Peyer's patch (tissue), 4 donors: ENCODE data around the gene ARHGAP26. TPM values are rescaled to one million over a fixed set of nuclear protein-coding genes. Genes with fewer than 3 reads are reported as not detected.

ENCODE experiments used
- DNase-seq, 3 donors: peaks; one replicate each; pipeline ENCODE4 v3.0.0-alpha.2; 2017 to 2019
- H3K27ac ChIP-seq, 4 donors: fragments of 200-600 bp; sonication (generic); one replicate each; pipeline ENCODE4 v1.5.1; 2016 to 2019
- H3K27me3 ChIP-seq, 2 donors: fragments of 200-600 bp; sonication (generic); one replicate each; pipeline ENCODE4 v1.5.1; 2019
- H3K36me3 ChIP-seq, 3 donors: fragments of 200-600 bp; sonication (generic); one replicate each; pipeline ENCODE4 v1.5.1; 2016 to 2019
- H3K4me1 ChIP-seq, 4 donors: fragments of 200-600 bp; sonication (generic); one replicate each; pipeline ENCODE4 v1.5.1; 2016 to 2019
- H3K4me3 ChIP-seq, 4 donors: fragments of 200-600 bp; sonication (generic); 1 replicate in 3 of 4; 2 replicates in 1 of 4; pipeline ENCODE4 v1.5.1; 2016 to 2019; ENCODE audit warnings: mild to moderate bottlenecking in 1 of 4
- H3K9me3 ChIP-seq, 4 donors: fragments of 200-600 bp; sonication (generic); one replicate each; pipeline ENCODE4 v1.5.1; 2016 to 2019; ENCODE audit warnings: mild to moderate bottlenecking in 1 of 4
- POLR2A ChIP-seq, 2 donors: fragments of 450-650 bp; IDR thresholded peaks; one replicate each; pipeline ENCODE4 v1.5.1; 2017; ENCODE audit warnings: antibody characterized with exemption in 2 of 2, mild to moderate bottlenecking in 2 of 2, moderate library complexity in 2 of 2
- total RNA-seq, 4 donors: library from RNA; depleted of rRNA; stranded (reverse); fragments of >200 nt; gene quantifications; one replicate each; pipeline ENCODE4 v1.1.0, GENCODE V29; 2016
- TF ChIP-seq, protein P1 (sequence below), 6 experiments: fragments of 450-650 bp in 4 of 6; fragments of 200-600 bp in 2 of 6; sonication (generic) in 1 of 6; IDR thresholded peaks; one replicate each; pipeline ENCODE4 v1.5.1; 2017 to 2019; ENCODE audit warnings: antibody characterized with exemption in 6 of 6, mild to moderate bottlenecking in 3 of 6, moderate library complexity in 1 of 6

ARHGAP26 gene
- total RNA-seq, 4 donors from 2014 or later, result 60.1 to 180 (median 126) TPM

DNA sequence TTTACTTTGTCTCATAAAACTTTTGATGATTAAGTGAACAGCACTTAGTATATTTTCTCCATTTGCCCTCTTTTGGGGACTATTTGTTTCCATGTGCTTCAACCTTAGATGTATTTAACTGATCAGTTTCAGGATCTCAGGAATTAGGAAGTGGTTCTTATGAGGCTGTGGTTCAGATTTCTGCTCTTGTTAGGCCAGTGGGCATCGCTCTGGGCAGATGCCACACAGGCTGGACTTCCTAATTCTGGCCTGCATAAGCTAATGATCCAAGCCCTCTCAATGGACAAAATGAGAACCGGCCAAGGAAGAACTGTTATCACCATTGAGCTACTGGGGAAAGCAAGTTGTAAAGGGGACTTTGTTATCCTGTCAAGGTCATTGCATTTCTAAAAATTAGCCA, 6.9 kb downstream of the ARHGAP26 start:
- peaks cover 0 to 38% (median 0%) of the 10 kb centered on the region in 4 donors for H3K4me1 ChIP-seq
- H3K36me3 ChIP-seq, result no peaks in the 10 kb centered on the region
- H3K9me3 ChIP-seq, result no peaks in the 10 kb centered on the region
- no peak for TF ChIP-seq POLR2A (IDR thresholded peaks at IDR 0.05)
- TF ChIP-seq, protein P1, sequence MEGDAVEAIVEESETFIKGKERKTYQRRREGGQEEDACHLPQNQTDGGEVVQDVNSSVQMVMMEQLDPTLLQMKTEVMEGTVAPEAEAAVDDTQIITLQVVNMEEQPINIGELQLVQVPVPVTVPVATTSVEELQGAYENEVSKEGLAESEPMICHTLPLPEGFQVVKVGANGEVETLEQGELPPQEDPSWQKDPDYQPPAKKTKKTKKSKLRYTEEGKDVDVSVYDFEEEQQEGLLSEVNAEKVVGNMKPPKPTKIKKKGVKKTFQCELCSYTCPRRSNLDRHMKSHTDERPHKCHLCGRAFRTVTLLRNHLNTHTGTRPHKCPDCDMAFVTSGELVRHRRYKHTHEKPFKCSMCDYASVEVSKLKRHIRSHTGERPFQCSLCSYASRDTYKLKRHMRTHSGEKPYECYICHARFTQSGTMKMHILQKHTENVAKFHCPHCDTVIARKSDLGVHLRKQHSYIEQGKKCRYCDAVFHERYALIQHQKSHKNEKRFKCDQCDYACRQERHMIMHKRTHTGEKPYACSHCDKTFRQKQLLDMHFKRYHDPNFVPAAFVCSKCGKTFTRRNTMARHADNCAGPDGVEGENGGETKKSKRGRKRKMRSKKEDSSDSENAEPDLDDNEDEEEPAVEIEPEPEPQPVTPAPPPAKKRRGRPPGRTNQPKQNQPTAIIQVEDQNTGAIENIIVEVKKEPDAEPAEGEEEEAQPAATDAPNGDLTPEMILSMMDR (IDR thresholded peaks at IDR 0.05), result no peak
- no peak for DNase-seq
- no peak overlapping the region for H3K4me3 ChIP-seq
- H3K27ac ChIP-seq, result no peak overlapping the region
- no peaks in the 10 kb centered on the region for H3K27me3 ChIP-seq

DNA sequence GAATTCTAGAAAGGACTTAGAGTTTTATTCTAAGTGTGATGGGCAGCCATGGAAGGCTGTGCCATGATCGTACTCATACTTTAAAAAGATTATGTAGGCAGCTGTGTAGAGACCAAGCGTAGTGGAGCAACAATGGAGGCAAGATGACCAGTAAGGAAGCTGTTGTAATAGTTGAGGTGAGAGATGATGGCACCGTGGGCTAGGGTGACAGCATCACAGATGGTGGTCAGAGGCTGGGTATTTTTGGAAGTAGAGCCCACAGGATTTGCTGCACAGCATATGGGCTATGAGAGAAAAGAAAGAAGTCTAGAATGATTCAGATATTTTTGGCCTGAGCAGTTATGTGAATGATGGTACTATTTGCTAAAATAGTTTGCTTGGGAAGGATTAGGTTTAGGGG, 7.7 kb downstream of the ARHGAP26 start:
- no peak for DNase-seq
- peaks cover 0 to 33% (median 0%) of the 10 kb centered on the region in 4 donors for H3K4me1 ChIP-seq
- H3K27ac ChIP-seq, result no peak overlapping the region
- no peaks in the 10 kb centered on the region for H3K27me3 ChIP-seq
- no peaks in the 10 kb centered on the region for H3K9me3 ChIP-seq
- TF ChIP-seq, protein P1 (IDR thresholded peaks at IDR 0.05), result no peak
- no peak for TF ChIP-seq POLR2A (IDR thresholded peaks at IDR 0.05)
- no peaks in the 10 kb centered on the region for H3K36me3 ChIP-seq
- H3K4me3 ChIP-seq, result no peak overlapping the region

DNA sequence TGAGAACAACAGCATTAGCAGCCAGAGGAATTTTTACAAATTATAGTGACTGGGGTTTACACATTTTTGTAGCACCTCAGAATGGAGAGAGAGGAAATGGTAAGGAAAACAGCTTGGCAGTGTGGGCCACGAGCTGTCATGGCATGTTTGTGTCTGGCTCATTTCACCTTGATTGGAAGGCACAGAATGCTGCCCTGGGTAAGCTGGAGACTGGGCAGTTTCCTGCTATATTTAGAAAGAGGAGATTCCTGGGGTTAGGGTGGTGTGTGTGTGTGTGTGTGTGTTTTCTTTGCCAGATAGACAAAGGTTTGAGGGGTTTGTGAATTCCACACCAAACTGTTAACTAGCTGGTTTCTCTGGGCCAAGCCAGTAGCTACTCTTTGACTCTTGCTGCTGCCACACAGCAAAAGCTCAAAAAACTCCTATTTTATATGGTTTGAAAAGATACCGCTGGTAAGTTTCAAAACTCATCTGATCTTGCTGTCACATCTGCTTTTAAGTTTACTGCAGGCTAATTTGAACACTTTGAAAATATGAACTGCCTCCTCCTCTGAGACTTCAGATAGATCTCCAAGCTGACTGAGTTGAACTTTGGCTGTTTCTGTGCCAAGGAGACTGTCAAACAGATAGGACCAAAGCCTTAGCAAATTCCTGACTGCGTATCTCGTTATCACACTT, 9.1 kb downstream of the ARHGAP26 start:
- Histone ChIP-seq H3K27ac (no peak overlapping the region), H3K27me3 (no peaks in the 10 kb centered on the region), H3K9me3 (no peaks in the 10 kb centered on the region), H3K36me3 (no peaks in the 10 kb centered on the region), H3K4me1 (peaks cover 0 to 37% (median 0%) of the 10 kb centered on the region in 4 donors), H3K4me3 (no peak overlapping the region)
- no peak for DNase-seq
- TF ChIP-seq, protein P1 (IDR thresholded peaks at IDR 0.05), result no peak
- TF ChIP-seq POLR2A (IDR thresholded peaks at IDR 0.05), result no peak

DNA sequence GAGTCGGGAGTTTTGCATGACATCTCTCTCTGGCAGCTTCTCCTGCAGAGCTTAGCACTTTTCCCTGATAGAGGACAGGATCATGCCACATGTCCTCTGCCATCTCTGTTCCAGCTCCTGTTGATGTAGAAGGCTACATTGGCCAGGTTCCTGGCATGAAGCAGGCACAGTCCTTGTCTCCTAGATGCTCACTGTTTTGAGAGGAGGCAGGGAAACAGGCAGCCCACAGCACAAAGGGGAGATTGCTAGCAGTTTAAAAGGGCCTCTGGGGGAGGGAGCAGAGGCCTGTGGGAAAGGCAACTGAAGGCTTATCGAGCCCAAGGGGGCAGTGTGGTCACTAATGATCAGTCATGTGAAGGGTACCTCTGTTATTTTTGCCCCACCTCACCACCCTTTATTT, 10.7 kb downstream of the ARHGAP26 start:
- H3K4me1 ChIP-seq, result peaks cover 0 to 37% (median 0%) of the 10 kb centered on the region in 4 donors

DNA sequence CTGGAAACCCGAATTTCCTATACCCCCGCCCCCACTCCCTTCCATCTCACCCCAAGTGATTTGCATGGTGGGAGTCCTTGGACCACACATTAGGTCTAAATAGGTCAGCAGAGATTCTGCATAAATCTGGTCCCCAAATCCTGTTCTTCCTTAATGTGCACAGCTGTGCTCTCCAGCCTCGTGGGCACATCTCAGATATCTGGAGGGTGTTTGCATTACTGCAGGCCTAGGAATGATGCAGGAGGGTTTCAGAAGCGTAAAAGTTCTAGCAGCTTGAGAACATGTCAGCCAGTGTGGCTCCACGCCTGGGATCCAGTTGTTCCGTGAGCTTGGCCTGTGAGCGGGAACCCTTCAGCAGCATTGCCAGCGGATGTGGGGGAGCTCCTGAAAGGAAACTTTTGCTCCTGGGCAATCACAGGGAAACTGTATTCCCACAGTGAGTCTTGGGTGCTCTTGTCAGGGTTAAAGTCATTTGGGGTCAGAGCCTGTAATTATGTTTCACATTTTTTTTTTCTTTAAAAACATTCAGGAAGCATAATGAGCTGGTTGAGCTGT, 12.9 kb downstream of the ARHGAP26 start:
- no peaks in the 10 kb centered on the region for H3K36me3 ChIP-seq
- peaks cover 0 to 41% (median 0%) of the 10 kb centered on the region in 4 donors for H3K4me1 ChIP-seq
- peak overlapping the region in 3 of 4 donors; percentile 8 to 55 (median 25) for H3K27ac ChIP-seq
- no peak overlapping the region for H3K4me3 ChIP-seq
- no peak for DNase-seq
- H3K9me3 ChIP-seq, result no peaks in the 10 kb centered on the region
- TF ChIP-seq, protein P1 (IDR thresholded peaks at IDR 0.05), result no peak
- H3K27me3 ChIP-seq, result no peaks in the 10 kb centered on the region

More for the DNA sequence above, 10.7 kb downstream of the ARHGAP26 start:
- H3K9me3 ChIP-seq, result no peaks in the 10 kb centered on the region
- DNase-seq, result no peak
- H3K36me3 ChIP-seq, result no peaks in the 10 kb centered on the region
- H3K4me3 ChIP-seq, result no peak overlapping the region
- TF ChIP-seq, protein P1 (IDR thresholded peaks at IDR 0.05), result no peak
- H3K27ac ChIP-seq, result no peak overlapping the region
- no peaks in the 10 kb centered on the region for H3K27me3 ChIP-seq
